ENCODE measurements around the gene SECTM1.

Gene SECTM1

GRCh38 chr17:82278786-82279391 lies 54.7 kb downstream of the SECTM1 start:
- DNase-seq (ENCODE audit: low read depth): no peak

GRCh38 chr17:82278308-82278707 lies 55.3 kb downstream of the SECTM1 start:
- DNase-seq (ENCODE audit: low read depth): no peak

GRCh38 chr17:82277851-82278250 lies 55.7 kb downstream of the SECTM1 start:
- DNase-seq (ENCODE audit: low read depth): no peak

- no peak for DNase-seq (ENCODE audit: low read depth)
Observed at GRCh38 chr17:82276938-82277337, 56.6 kb downstream of the SECTM1 start.

- DNase-seq (ENCODE audit: low read depth): no peak
Observed at GRCh38 chr17:82275326-82275725, 58.2 kb downstream of the SECTM1 start.

GRCh38 chr17:82274134-82275020 lies 59.2 kb downstream of the SECTM1 start:
- DNase-seq (ENCODE audit: low read depth): no peak

- DNase-seq (ENCODE audit: low read depth): peak; percentile 94
Observed at GRCh38 chr17:82273327-82274133, 60.0 kb downstream of the SECTM1 start, which contains the start of gene CSNK1D. Gene CSNK1D, minus strand, starts transcription at chr17:82273700. Its CDS starts 319 bp downstream, at chr17:82273381.

- no peak for DNase-seq (ENCODE audit: low read depth)
Observed at GRCh38 chr17:82272495-82273326, 60.9 kb downstream of the SECTM1 start.

- DNase-seq (ENCODE audit: low read depth): no peak
Observed at GRCh38 chr17:82271401-82271800, 62.2 kb downstream of the SECTM1 start.

All from activated T-cell treated with anti-CD3 and anti-CD28 coated beads for 48 hours (primary cell).